NAMALWA (cell line): ENCODE results near the gene GPR161.
"Not testable (repeated sequence)": the region's sequence is repeated elsewhere in the genome, so short reads cannot be mapped to it uniquely, and the experiment has no call there.

Source experiments
- DNase-seq: peaks from one replicate; pipeline ENCODE4 v3.0.0-alpha.2; 2015; ENCODE audit warnings: low spot score

The GPR161 gene, protein sequence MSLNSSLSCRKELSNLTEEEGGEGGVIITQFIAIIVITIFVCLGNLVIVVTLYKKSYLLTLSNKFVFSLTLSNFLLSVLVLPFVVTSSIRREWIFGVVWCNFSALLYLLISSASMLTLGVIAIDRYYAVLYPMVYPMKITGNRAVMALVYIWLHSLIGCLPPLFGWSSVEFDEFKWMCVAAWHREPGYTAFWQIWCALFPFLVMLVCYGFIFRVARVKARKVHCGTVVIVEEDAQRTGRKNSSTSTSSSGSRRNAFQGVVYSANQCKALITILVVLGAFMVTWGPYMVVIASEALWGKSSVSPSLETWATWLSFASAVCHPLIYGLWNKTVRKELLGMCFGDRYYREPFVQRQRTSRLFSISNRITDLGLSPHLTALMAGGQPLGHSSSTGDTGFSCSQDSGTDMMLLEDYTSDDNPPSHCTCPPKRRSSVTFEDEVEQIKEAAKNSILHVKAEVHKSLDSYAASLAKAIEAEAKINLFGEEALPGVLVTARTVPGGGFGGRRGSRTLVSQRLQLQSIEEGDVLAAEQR

DNA sequence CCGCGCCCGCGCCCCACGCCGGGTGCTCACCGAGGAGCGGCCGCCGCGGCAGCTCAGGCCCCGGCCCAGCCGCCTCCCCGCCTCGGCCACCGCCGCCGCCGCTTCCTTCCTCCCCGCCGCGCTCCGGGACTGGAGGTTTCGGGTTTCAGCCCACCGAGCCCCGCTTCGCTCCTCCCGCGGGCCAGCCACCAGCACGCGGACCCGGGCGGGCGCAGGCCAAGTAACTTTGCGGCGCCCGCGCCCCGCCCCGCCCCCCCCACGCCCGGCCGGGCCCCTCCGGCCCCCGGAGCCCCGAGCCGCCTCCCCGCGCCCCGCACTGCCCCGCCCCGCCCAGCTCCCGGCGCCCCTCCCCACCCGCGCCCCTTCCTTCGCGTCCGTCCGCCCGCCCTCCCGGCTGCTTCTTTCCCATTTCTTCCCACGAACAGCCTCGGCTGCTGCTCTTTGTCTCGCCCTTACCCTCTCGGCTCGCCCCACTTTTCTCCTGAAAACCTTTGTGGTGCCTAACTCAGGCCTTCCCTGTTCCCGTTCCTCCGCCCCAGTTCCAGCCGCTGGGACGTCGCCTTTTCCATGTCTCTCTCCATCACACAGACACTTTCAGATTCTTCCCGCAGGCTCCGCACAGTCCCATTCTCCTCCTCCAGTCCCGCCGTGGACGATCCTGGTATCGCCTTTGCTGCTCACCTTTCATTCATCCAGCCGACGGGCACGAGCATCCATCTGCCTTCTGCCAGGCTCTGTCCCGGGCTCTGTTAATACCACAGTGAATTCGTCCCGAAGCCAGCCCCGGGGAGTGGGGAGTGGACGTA is at the start of gene GPR161:
Gene GPR161, minus strand, starts transcription at position 222 of the 806 bp plus-strand sequence. CDS start 32,080 bp downstream, outside the sequence.
- DNase-seq = no peak

DNA sequence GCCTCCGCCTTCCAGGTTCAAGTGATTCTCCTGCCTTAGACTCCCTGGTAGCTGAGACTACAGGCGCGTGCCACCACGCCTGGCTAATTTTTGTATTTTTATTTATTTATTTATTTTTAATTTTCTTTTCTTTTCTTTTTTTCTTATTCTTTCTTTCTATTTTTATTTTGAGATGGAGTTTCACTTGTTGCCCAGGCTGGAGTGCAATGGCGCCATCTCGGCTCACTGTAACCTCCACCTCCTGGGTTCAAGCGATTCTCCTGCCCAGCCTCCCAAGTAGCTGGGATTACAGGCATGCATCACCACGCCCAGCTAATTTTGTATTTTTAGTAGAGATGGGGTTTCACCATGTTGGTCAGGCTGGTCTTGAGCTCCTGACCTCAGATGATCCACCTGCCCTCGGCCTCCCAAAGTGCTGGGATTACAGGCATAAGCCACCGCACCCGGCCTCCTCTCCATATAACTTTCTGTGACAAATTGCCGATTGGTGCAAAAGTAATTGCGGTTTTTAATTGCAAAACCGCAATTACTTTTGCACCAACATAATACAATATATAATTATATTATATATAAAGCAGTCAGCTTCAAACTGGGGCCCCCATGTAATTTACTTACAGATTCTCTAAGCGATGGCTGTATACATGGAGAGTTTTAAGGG is 44.5 kb upstream of the GPR161 start:
- DNase-seq = not testable (repeated sequence)

DNA sequence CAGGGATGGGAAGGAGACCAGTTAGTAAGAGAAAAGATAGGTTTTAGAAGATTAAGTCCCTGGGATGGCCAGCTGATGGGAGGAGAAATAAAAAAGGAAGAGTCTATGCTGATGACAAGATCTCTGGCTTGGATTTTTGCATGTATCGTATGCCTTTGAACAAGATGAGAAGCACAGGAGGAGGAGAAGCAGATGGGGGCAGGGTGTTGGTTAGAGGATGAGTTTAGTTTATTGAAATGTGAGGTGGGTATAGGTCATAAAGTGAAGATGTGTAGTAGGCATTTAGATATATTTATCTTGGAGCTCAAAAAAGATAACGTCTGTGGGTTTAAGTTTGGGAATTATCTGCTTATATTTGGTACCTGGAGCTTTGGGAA is 43.4 kb upstream of the GPR161 start:
- peak; percentile 62 for DNase-seq

DNA sequence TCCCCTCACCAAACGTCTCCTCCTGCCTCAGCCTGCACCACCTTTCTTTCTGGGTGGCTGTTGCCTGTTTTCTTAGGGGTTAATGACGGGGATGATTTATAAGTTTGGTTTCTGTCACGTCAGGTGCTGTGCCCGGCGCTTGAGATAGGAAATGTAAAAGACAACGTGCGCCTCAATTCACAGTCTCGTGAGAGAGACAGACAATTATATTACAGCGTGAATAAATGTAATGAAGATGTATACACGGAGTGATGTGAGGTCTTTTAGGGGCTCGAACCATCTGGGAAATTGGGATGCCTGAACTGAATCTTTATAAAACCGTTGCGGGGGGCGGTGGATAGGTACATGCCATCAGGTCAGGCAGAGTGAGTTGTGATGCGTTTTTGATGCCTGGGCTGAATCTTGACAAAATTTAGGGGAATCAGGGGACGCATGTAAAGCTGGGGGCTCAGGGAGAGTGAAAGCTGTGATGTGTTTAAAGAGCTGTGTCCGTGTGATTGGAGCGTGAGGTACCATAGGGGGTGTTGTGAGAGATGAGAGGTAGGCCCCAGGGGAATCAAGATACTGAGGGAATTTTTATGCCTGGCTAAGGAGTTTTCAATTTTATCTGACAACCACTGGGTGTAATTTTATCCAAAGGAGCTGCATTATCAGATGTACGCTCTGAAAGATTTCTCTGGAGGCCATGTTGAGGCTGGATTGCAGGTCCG is 42.9 kb upstream of the GPR161 start:
- peak; percentile 71 for DNase-seq

DNA sequence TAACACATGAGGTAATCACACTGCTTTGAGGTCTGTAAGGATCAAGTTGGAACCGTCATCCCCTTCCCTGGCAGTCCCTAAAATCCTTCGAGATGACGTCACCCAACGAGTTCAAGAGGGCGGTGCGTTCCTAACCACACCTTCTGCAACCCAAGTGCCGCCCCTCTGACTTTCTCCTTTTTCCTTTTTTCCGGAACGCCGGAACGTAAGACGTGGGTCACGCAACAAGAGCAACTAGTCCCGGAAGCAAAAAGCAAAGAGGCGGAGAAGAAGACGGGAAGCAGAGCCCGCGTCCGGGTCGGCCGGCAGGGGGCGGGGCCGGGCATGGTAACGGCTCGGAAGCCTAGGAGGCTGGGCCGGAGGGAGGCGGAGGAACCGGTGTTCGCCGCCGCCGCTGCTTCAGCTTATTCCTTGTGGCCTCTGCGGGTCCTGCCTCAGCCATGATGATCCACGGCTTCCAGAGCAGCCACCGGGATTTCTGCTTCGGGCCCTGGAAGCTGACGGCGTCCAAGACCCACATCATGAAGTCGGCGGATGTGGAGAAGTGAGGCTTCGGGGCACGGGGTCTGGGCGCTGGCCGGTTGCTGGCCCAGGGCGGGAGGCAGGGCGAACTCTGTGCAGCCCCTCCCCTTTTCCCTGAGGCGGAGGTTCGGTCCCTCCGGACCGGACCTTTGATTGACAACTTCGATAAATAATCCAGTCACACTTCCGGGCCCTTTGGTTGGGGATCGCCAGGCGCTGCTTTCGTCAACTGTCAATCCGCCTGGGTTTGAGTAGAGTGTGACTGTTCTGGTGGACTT is 42.1 kb upstream of the GPR161 start, which contains the start of gene TIPRL:
Gene TIPRL, plus strand, starts transcription at position 325 of the 800 bp plus-strand sequence. Its CDS starts 116 bp downstream, at position 441.
- DNase-seq = peak; percentile 98

DNA sequence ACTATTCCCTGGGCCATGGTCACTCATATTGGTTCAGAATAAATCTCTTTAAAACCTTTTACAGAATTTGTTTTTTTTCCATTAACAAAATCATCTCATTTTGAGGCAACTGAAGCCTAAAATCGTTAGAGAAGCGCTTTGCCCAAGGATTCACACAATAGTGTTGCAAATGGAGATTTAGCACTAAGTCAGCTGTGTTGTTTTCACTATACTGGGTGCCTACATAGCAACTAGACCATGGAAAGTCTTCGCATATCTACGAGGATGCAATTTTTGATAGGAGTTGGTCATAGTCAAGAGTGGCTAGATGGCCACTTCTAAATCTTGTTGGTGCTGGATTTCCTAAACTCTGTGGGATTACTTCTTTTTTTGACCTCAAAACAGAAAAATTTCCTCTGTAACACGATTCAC is 41.5 kb upstream of the GPR161 start:
- DNase-seq = no peak

DNA sequence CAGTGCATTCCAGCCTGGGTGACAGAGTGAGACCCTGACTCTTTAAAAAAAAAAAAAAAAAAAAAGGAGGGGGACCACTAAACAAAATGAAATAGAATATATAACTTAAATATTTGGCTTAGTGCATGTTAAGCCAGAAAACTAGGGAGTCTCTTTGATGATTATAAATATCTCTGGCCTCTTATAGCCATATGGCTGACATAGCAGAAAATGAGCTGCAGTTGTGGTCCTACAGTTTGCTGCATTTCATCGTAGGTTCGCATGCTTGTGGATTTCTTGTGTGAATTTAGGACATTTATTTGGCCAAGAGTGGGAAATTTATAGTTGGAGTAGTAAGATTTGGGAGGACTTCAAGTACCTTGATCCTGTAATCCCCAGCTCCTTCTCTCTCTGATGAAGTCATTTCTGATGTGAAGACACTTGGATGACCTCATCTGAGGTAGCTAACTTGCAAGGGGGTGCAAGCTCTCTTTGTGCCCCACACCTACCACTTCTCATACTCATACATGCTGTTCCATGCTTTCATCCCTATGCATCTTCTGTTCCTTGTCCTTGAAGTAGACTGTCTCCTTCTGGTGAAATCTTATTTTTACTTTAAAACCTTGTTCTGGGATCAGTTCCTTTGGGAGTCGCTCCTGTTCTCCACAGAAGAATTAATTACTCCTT is 35.7 kb upstream of the GPR161 start:
- no peak for DNase-seq

DNA sequence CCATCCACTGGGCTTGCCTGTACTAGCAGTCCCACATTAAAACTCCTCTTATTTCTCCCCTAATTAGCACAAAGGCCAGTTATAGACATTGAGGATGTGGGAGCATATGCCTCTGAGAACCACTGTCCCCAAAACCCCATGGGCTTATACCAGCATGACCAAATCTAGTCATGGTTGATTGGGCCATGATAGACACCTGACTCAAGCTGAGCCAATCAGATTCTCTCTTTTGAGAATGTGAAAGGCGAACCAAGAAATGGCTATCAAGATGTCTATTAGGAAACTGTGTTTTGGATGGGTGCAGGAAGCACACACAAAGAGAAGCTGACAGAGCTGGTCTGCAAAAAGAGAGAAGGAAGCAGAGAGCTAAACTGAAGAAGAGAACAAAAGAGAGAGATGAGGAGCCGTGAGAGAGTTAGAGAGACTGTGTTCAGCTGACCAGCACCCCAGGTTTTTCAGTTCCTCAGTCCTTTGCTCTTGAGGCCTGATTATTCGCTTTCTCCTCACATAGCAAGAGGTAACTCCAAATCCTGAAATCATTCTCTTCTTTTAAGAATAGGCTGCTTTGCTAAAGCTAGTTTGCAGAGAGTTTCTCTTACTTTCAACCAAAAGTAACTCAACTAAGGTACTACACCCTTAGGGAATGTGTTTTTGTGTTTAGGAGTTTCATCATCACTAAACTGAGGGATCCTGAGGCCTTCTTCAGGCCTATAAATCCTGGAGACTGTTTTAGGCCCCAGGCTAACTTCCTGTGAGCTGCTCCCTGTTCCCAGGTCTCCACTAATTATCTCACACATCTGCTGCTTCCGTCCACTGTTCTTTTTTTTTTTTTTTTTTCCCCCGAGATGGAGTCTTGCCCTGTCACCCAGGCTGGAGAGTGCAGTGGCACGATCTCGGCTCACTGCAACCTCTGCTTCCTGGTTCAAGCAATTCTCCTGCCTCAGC is 34.1 kb upstream of the GPR161 start:
- peak; percentile 39 for DNase-seq

DNA sequence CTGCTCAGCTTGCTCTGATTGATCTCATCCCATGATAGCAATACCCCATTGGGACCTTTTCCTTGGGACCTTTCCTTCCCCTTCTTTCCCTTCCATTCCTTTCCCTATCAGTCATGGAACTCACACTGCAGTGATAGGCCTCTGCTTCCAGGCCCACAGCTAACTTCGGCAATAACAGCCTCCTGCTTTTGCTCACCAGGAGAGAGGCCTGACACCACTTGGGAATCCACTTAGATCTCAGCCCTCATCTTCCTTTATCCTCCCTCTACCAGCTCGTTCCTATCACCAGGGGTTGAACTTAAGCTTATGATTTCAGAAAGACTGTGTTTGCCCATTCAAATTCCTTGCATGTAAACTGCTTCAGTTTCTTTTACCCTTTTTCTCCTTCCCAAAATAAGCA is 31.1 kb upstream of the GPR161 start:
- DNase-seq = no peak

DNA sequence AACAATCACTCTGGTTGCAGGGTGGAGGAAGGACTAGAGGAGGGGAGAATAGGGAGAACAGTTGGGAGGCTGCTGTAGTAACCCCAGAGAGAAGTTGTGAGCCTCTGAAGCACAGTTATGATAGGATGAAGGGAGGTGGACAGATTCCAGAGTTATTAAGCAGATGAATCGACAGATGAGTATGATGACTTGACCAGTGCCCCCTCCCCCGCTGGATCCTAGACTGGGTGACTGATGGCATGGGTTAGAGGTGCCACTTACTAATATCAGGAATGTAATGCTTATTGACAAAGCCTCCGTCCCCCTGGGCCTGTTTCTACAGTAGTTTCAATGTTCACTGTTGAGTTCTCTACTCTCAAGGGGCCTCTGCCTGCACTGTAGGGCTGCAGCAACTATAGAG is 28.0 kb upstream of the GPR161 start:
- DNase-seq = no peak

DNA sequence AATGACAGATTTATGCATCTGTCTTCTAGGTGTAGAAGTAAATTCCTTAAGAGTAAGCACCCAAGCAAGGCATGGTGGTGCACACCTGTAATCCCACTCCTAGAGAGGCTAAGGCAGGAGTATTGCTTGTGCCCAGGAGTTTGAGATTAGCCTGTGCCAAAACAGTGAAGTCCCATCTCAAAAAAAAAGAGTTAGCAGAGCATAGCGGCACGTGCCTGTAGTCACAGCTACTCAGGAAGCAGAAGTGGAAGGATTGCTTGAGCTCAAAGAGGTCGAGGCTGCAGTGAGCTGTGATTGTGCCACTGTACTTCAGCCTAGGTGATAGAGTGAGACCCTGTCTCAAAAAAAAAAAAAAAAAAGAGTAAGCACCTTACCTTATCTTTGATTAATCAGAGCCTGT is 26.9 kb upstream of the GPR161 start:
- DNase-seq = peak; percentile 49

DNA sequence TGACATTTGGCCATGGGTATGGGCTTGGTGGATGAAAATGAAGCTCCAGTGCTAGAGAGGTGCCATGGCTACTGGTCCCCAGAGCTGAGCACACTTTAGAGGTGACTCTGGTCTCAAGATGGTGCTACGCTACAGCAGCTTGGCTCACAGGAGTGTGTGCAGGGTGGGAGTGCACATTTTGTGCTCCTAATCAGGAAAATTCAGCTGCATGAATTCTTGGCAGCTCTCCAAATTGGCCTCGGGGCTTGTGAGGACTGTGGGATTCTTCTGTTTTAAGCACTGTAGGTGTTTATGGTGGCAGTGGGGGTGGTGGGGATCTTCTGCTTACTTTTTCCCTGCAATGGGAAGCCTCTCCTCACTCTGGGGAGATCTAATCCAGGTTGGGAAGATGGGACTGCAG is 24.7 kb upstream of the GPR161 start:
- no peak for DNase-seq

DNA sequence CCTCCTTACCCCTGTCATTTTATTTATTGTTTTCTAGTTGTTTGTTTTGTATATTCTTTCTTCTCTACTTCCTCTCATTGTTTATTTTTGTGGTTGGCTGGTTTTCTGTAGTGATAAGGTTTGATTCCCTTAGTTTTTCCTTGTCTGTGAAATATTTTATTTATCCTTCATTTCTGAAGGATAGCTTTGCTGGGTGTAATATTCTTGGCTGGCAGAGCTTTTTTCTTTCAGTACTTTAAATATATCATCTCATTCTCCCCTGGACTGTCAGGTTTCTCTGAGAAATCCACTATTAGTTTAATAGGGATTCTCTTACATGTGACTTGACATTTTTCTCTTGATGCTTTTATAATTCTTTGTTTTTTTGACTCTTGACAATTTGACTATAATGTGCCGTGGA is 23.2 kb upstream of the GPR161 start:
- DNase-seq = no peak

DNA sequence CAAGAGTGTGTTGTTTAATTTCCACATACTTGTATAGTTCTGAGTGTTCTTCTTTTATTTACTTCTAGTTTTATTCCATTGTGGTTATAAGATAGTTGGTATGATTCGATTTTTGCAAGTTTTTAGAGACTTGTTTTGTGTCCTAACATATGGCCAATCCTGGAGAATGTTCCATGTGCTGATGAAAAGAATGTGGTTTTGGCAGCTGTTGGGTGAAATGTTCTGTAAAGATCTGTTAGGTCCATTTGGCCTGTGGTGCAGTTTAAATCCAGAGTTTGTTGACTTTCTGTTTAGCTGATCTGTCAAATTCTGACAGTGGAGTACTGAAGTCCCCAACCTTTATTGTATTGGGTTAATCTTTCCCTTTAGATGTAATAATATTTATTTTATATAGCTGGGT is 22.5 kb upstream of the GPR161 start:
- no peak for DNase-seq

DNA sequence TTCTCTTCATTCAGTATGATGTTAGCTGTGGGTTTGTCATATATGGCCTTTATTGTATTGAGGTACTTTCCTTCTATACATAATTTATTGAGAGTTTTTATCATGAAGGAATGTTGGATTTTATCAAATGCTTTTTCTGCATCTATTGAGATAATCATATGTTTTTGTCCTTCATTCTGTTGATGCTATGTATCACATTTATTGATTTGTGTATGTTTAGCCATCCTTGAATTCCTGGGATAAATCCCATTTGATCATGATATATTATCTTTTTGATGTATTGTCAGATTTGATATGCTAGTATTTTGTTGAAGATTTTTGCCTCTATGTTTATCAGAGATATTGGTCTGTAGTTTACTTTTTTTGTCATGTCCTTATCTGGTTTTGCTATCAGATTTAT is 20.9 kb upstream of the GPR161 start:
- DNase-seq = no peak

DNA sequence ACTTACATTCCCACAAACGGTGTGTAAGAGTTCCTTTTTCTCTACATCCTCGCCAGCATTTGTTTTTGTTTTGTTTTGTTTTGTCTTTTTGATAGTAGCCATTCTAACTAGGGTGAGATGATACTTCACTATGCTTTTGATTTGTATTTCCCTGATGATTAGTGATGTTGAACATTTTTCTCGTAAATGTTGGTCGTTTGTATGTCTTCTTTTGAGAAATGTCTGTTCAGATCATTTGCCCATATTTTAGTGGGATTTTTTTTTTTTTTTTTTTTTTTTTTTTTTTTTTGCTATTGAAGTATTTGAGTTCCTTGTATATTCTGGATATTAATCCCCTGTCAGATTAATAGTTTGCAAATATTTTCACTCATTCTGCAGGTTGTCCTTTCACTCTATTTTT is 19.2 kb upstream of the GPR161 start:
- DNase-seq = no peak

DNA sequence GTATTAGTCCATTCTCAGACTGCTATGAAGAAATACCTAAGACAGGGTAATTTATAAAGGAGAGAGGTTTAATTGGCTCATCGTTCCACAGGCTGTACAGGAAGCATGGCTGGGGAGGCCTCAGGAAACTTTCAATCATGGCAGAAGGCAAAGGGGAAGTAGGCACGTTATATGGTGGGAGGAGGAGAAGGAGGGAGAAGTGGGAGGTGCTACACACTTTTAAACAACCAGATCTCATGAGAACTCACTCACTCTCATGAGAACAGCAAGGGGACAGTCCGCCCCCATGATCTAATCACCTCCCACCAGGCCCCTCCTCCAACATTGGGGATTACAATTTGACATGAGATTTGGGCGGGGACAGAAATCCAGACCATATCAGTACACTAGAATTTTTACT is 18.0 kb upstream of the GPR161 start:
- peak; percentile 63 for DNase-seq

DNA sequence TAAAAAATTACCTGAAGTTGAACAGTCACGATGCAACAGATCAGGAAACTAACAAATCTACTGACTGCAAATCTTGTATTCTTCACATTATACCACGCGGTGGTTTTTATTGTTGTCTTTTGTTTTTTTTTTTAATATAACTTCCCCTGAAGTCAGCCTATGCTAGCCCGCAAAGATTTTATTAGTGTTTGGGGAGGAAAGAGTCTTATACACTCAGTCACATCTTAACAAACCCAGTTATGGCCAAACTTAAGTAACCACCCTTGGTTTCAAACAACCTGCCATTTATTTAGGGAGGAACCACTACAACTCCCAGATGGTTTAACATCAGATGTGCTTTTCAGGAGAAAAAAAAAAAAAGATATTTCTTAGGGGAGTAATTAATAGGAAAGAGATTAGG is 15.2 kb upstream of the GPR161 start:
- DNase-seq = no peak

DNA sequence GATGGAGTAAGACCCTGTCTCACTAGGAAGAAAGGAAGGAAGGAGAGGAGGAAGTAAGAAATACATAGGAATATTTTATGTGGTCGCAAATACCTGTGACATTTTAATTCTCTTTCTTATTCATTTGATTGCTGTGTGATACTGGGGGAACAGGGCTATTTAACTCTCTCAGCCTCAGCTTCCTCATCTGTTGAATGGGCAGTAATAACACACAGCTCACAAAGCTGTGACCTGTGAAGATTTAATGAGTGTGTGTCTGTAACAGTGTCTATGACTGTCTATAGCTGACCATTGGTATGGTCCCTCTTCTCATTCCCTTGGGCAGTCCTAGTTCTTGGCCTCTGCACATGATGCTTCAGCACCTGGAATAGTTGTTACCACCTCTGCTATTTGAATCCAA is 13.6 kb upstream of the GPR161 start:
- DNase-seq = no peak
